ENCODE measurements around the gene BCAR1. TPM values are rescaled to one million over a fixed set of nuclear protein-coding genes. Genes with fewer than 3 reads are reported as not detected.

The BCAR1 gene
- total and polyA plus RNA-seq, 12 donors: 54.6 to 85.2 (median 71.3) TPM

GRCh38 chr16:75236232-75236631, 15.2 kb downstream of the BCAR1 start:
- ATAC-seq: no peak
- Histone ChIP-seq H3K36me3 (peaks cover 0 to 80% (median 34%) of the 10 kb centered on the region in 9 donors), H3K4me3 (no peak overlapping the region), H3K9me3 (no peaks in the 10 kb centered on the region), H3K27me3 (peaks cover 0 to 36% (median 0%) of the 10 kb centered on the region in 7 donors), H3K4me1 (peaks cover 37 to 67% (median 54%) of the 10 kb centered on the region in 9 donors), H3K27ac (peak overlapping the region in 1 of 10 donors; percentile 89)
- intact Hi-C loops (cut with DNase I): loop anchor here in 6 of 10 donors (5.0 to 10.0 kb wide), 4 partner anchors 69 to 89 kb away; no protein-coding TSS in a partner anchor
- 73 to 76% methylated on average over 7 of the region's 7 CpGs for WGBS, 2 donors
- TF ChIP-seq CTCF (IDR thresholded peaks at IDR 0.05): no peak
- DNase-seq: no peak

- Histone ChIP-seq H3K27ac (no peak overlapping the region), H3K9me3 (no peaks in the 10 kb centered on the region), H3K36me3 (peaks cover 0 to 80% (median 34%) of the 10 kb centered on the region in 9 donors), H3K4me1 (peaks cover 37 to 67% (median 54%) of the 10 kb centered on the region in 9 donors), H3K4me3 (no peak overlapping the region), H3K27me3 (peaks cover 0 to 36% (median 0%) of the 10 kb centered on the region in 7 donors)
- 89 to 92% methylated on average over 34 of the region's 34 CpGs for WGBS, 2 donors
- intact Hi-C loops (cut with DNase I): loop anchor here in 6 of 10 donors (2.0 to 10.0 kb wide), 5 partner anchors 69 to 149 kb away; no protein-coding TSS in a partner anchor
- TF ChIP-seq CTCF (IDR thresholded peaks at IDR 0.05): no peak
- peak; percentile 7 to 24 for DNase-seq
- no peak for ATAC-seq
Observed at GRCh38 chr16:75235721-75236193, 15.7 kb downstream of the BCAR1 start.

GRCh38 chr16:75234856-75235696, 16.3 kb downstream of the BCAR1 start:
- Histone ChIP-seq H3K4me1 (peaks cover 34 to 67% (median 54%) of the 10 kb centered on the region in 9 donors), H3K27me3 (peaks cover 0 to 36% (median 0%) of the 10 kb centered on the region in 7 donors), H3K36me3 (peaks cover 0 to 80% (median 38%) of the 10 kb centered on the region in 9 donors), H3K9me3 (no peaks in the 10 kb centered on the region), H3K27ac (peak overlapping the region in 7 of 10 donors; percentile 21 to 76 (median 54)), H3K4me3 (no peak overlapping the region)
- intact Hi-C loops (cut with DNase I): loop anchor here in 8 of 10 donors (1.0 to 10.0 kb wide), 10 partner anchors 29 to 167 kb away; no protein-coding TSS in a partner anchor
- no peak for TF ChIP-seq CTCF (IDR thresholded peaks at IDR 0.05)
- WGBS, 2 donors: 83% methylated on average over 48 of the region's 48 CpGs
- peak in 1 of 2 donors; percentile 17 for DNase-seq
- ATAC-seq: no peak

GRCh38 chr16:75233611-75233938, 17.8 kb downstream of the BCAR1 start:
- H3K9me3 ChIP-seq: no peaks in the 10 kb centered on the region
- intact Hi-C loops (cut with DNase I): loop anchor here in 9 of 10 donors (1.0 to 10.0 kb wide), 9 partner anchors 36 to 169 kb away; no protein-coding TSS in a partner anchor
- no peak overlapping the region for H3K4me3 ChIP-seq
- H3K36me3 ChIP-seq: peaks cover 0 to 91% (median 53%) of the 10 kb centered on the region in 9 donors
- H3K27ac ChIP-seq: peak overlapping the region in 6 of 10 donors; percentile 21 to 65 (median 54)
- H3K4me1 ChIP-seq: peaks cover 19 to 58% (median 43%) of the 10 kb centered on the region in 9 donors
- no peak for TF ChIP-seq CTCF (IDR thresholded peaks at IDR 0.05)
- no peak for ATAC-seq
- H3K27me3 ChIP-seq: peaks cover 0 to 33% (median 0%) of the 10 kb centered on the region in 7 donors
- peak in 1 of 2 donors; percentile 28 for DNase-seq
- 59 to 65% methylated on average over 7 of the region's 7 CpGs for WGBS, 2 donors
